PC-3 (cell line): Measurements from ENCODE around the gene TEX10. TPM values are rescaled to one million over a fixed set of nuclear protein-coding genes. Genes with fewer than 3 reads are reported as not detected.

ENCODE experiments used
- ATAC-seq: fragments of 200-7000 bp; cut with Tn5 transposase; 2 replicates; pipeline ENCODE4 v1.9.1; 2020; ENCODE audit warnings: mild to moderate bottlenecking, moderate library complexity
- BruUV-seq: library from RNA; stranded (reverse); fragments of 400-500 nt; replicated peaks from 2 replicates; lab custom pipeline; 2021; lab: Mats Ljungman, UMichigan
- CTCF ChIA-PET: fragments of 300-600 bp; sonication (Branson Sonifier 250); formaldehyde crosslinking; loops from one replicate; lab custom pipeline; 2022; ENCODE audit warnings: antibody characterized with exemption; lab: Charles Lee
- POLR2A ChIA-PET: fragments of 300-600 bp; sonication (Branson Sonifier 250); formaldehyde crosslinking; loops from one replicate; lab custom pipeline; 2022; ENCODE audit warnings: antibody characterized with exemption; ENCODE audit not compliant: unreplicated experiment; lab: Charles Lee
- DNase-seq: peaks from one replicate; pipeline ENCODE4 v3.0.0-alpha.2; 2015
- H2AFZ ChIP-seq: fragments of 300-600 bp; sonication (generic); 2 replicates; pipeline ENCODE4 v1.6.0; 2016; ENCODE audit warnings: antibody characterized with exemption, low read length
- H3F3A ChIP-seq: fragments of 300-600 bp; sonication (generic); one replicate; pipeline ENCODE4 v1.6.0; 2017; ENCODE audit warnings: antibody characterized with exemption, low read length, control low read depth, mild to moderate bottlenecking; ENCODE audit not compliant: unreplicated experiment
- H3K27ac ChIP-seq: fragments of 300-600 bp; sonication (generic); 2 replicates; pipeline ENCODE4 v1.5.1; 2016; ENCODE audit warnings: mild to moderate bottlenecking, low read length
- H3K27me3 ChIP-seq: fragments of 300-600 bp; sonication (generic); 2 replicates; pipeline ENCODE4 v1.6.1; 2016; ENCODE audit warnings: low read length, mixed read lengths
- H3K36me3 ChIP-seq: fragments of 300-600 bp; sonication (generic); 2 replicates; pipeline ENCODE4 v1.6.1; 2016; ENCODE audit warnings: low read depth, mixed run types, low read length, mixed read lengths
- H3K4me1 ChIP-seq: fragments of 300-600 bp; sonication (generic); 2 replicates; pipeline ENCODE4 v1.5.1; 2016; ENCODE audit warnings: low read length; ENCODE audit not compliant: insufficient read depth
- H3K4me2 ChIP-seq: fragments of 300-600 bp; sonication (generic); 2 replicates; pipeline ENCODE4 v1.6.0; 2016; ENCODE audit warnings: low read length
- H3K4me3 ChIP-seq: fragments of 300-600 bp; sonication (generic); 2 replicates; pipeline ENCODE4 v1.5.1; 2016; ENCODE audit warnings: mild to moderate bottlenecking, low read length, mixed read lengths
- H3K79me2 ChIP-seq: fragments of 300-600 bp; sonication (generic); 2 replicates; pipeline ENCODE4 v1.6.1; 2017; ENCODE audit warnings: low read length, mixed read lengths
- H3K9ac ChIP-seq: fragments of 300-600 bp; sonication (generic); 2 replicates; pipeline ENCODE4 v1.6.0; 2016; ENCODE audit warnings: mild to moderate bottlenecking, low read length
- H3K9me2 ChIP-seq: fragments of 300-600 bp; sonication (generic); replicated peaks from 2 replicates; pipeline ENCODE4 v1.6.1; 2016; ENCODE audit warnings: mixed run types, low read length, mixed read lengths
- H3K9me3 ChIP-seq: fragments of 300-600 bp; sonication (generic); 2 replicates; pipeline ENCODE4 v1.6.1; 2016; ENCODE audit warnings: low read length, mixed read lengths
- H4K20me1 ChIP-seq: fragments of 300-600 bp; sonication (generic); 2 replicates; pipeline ENCODE4 v1.6.1; 2016; ENCODE audit warnings: low read length, mixed read lengths
- EZH2 ChIP-seq: fragments of 300-600 bp; sonication (generic); IDR thresholded peaks from one replicate; pipeline ENCODE4 v1.6.1; 2017; ENCODE audit warnings: antibody characterized with exemption, mild to moderate bottlenecking, low read length; ENCODE audit not compliant: unreplicated experiment
- EZH2phosphoT487 ChIP-seq: fragments of 300-600 bp; sonication (generic); IDR thresholded peaks from 2 replicates; pipeline ENCODE4 v1.6.1; 2018; ENCODE audit warnings: mild to moderate bottlenecking, antibody characterized with exemption, low read length, borderline replicate concordance
- intact Hi-C: fragments of 100-400 bp; cut with micrococcal nuclease; formaldehyde crosslinking; loops from 2 replicates; pipeline ENCODE4 v1.9.0; 2023
- total RNA-seq: library from RNA; depleted of rRNA; stranded (reverse); fragments of >200 nt; gene quantifications from 2 replicates; pipeline ENCODE4 v1.2.3, GENCODE V29; 2014; rRNA removed
- TF ChIP-seq, protein P1 (sequence below): fragments of 300-600 bp; sonication (generic); conservative IDR thresholded peaks from 2 replicates; pipeline ENCODE4 v1.5.1; 2017; ENCODE audit warnings: antibody characterized with exemption, low read depth, mild to moderate bottlenecking, low read length

The TEX10 gene
- total RNA-seq, 1 experiment from 2014 or later = 22.1 TPM

- CTCF ChIA-PET = no interaction called here
These were observed 84.5 kb downstream of the TEX10 start for GRCh38 chr9:100268271-100268670.

DNA sequence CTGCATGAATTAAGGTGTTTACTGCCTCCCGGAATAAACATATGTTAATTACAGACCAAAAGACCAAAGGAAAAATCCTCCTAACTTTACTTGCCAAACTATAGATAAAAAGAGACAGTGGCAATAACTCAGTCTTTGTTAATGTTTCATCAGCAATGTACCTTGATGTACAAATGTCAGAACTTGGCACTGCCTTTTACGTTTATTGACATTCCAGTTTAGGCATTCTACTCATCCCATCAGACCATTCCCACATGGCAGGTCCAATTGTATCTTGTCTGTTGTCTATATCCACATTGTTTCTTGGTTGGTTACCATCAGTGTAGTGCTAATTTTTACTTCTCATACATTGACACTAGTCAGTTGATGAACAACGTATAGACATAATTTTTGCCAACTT is 85.5 kb downstream of the TEX10 start:
- intact Hi-C loops = no loop called here
- CTCF ChIA-PET = no interaction called here

More at GRCh38 chr9:100268271-100268670, 84.5 kb downstream of the TEX10 start:
- Histone ChIP-seq H3K27me3 (no peaks in the 10 kb centered on the region), H3F3A (no peaks in the 10 kb centered on the region), H3K9me2 (no peaks in the 10 kb centered on the region), H3K27ac (no peak overlapping the region), H4K20me1 (no peaks in the 10 kb centered on the region), H2AFZ (no peak overlapping the region), H3K9me3 (no peaks in the 10 kb centered on the region), H3K4me3 (no peak overlapping the region), H3K36me3 (no peaks in the 10 kb centered on the region), H3K4me2 (no peak overlapping the region), H3K4me1 (no peaks in the 10 kb centered on the region), H3K9ac (no peak overlapping the region), H3K79me2 (no peaks in the 10 kb centered on the region)
- ATAC-seq (no peak), DNase-seq (no peak)
- no TSS peak for BruUV-seq
- POLR2A ChIA-PET = no interaction called here
- intact Hi-C loops = no loop called here
- TF ChIP-seq EZH2phosphoT487 (no peak), EZH2 (no peak)
- TF ChIP-seq, protein P1, sequence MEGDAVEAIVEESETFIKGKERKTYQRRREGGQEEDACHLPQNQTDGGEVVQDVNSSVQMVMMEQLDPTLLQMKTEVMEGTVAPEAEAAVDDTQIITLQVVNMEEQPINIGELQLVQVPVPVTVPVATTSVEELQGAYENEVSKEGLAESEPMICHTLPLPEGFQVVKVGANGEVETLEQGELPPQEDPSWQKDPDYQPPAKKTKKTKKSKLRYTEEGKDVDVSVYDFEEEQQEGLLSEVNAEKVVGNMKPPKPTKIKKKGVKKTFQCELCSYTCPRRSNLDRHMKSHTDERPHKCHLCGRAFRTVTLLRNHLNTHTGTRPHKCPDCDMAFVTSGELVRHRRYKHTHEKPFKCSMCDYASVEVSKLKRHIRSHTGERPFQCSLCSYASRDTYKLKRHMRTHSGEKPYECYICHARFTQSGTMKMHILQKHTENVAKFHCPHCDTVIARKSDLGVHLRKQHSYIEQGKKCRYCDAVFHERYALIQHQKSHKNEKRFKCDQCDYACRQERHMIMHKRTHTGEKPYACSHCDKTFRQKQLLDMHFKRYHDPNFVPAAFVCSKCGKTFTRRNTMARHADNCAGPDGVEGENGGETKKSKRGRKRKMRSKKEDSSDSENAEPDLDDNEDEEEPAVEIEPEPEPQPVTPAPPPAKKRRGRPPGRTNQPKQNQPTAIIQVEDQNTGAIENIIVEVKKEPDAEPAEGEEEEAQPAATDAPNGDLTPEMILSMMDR = no peak

More for the DNA sequence above, 85.5 kb downstream of the TEX10 start:
- Histone ChIP-seq H4K20me1 (no peaks in the 10 kb centered on the region), H3K9ac (no peak overlapping the region), H3K27me3 (no peaks in the 10 kb centered on the region), H3K4me2 (no peak overlapping the region), H3K36me3 (no peaks in the 10 kb centered on the region), H3K9me3 (no peaks in the 10 kb centered on the region), H3K9me2 (no peaks in the 10 kb centered on the region), H3F3A (no peaks in the 10 kb centered on the region), H3K27ac (no peak overlapping the region), H3K4me3 (no peak overlapping the region), H2AFZ (no peak overlapping the region), H3K4me1 (no peaks in the 10 kb centered on the region), H3K79me2 (no peaks in the 10 kb centered on the region)
- DNase-seq = no peak
- no TSS peak for BruUV-seq
- TF ChIP-seq, protein P1 = no peak
- TF ChIP-seq EZH2phosphoT487 (no peak), EZH2 (no peak)
- POLR2A ChIA-PET = no interaction called here
- ATAC-seq = no peak

Other genes with a start within 250 kb of the TEX10 start
- 86.9 and 92.7 TPM in 2 replicates for gene MSANTD3, start 74.2 kb upstream of the TEX10 start, total RNA-seq
- not detected in 2 replicates for gene TMEFF1, start 120.2 kb upstream of the TEX10 start, total RNA-seq
- gene CAVIN4, start 225.1 kb upstream of the TEX10 start, total RNA-seq = 0.95 and 1.0 TPM in 2 replicates